ENCODE measurements around the gene NDUFAF4.

The NDUFAF4 gene

DNA sequence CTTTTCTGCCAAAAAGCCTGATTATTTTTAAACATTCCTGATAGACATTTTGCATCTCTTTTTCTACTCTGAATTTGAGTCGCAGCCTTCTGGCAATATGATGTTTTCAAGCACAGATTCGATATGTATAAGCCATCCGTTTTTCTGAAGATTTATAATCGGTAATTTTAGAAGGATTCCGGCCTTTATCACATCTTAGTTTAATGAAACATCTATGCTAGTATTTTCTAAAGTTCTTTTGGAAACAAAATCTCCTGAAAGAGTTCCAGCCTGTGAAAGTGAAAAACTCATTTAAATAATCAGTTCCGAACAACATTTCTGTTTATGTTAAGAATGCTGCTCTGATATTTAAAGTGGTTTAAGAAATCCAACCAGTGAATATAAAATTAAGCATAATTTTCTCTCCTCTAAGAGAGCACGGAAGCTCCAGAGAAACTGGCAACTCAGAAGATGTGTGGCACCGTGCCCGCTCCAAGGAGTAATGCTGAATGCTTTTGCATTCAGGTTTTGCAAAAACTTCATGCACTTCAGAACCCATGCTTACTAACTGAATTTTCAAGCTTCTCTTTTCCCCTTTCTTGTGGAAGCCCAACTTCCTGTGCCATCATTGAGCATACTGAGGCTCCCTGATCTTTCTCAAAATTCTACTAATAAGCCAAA lies 20.7 kb downstream of the NDUFAF4 start:
- no peak for TF ChIP-seq EZH2phosphoT487 (IDR thresholded peaks at IDR 0.05; ENCODE audit: low read depth)
- TF ChIP-seq CTCF (IDR thresholded peaks at IDR 0.05; ENCODE audit: low read depth, low read length) = no peak
- H3K27ac ChIP-seq (ENCODE audit: low read length) = no peak overlapping the region
- no peaks in the 10 kb centered on the region for H3K4me1 ChIP-seq (ENCODE audit: low read length)
- no peaks in the 10 kb centered on the region for H3K36me3 ChIP-seq (replicated peaks; ENCODE audit: low read depth, low read length)
- H2AFZ ChIP-seq (ENCODE audit: low read depth, low read length) = no peak overlapping the region
- H3K27me3 ChIP-seq (ENCODE audit: low read depth, low read length) = no peaks in the 10 kb centered on the region
- H4K20me1 ChIP-seq (ENCODE audit: insufficient read depth, low read length) = no peaks in the 10 kb centered on the region
- no peak overlapping the region for H3K4me2 ChIP-seq (ENCODE audit: low read length)
- no peak overlapping the region for H3K9ac ChIP-seq (ENCODE audit: low read length)
- H3K9me3 ChIP-seq (ENCODE audit: insufficient read depth, low read length) = no peaks in the 10 kb centered on the region
- no peaks in the 10 kb centered on the region for H3K79me2 ChIP-seq (ENCODE audit: low read length)
- no peak overlapping the region for H3K4me3 ChIP-seq (ENCODE audit: low read length)

DNA sequence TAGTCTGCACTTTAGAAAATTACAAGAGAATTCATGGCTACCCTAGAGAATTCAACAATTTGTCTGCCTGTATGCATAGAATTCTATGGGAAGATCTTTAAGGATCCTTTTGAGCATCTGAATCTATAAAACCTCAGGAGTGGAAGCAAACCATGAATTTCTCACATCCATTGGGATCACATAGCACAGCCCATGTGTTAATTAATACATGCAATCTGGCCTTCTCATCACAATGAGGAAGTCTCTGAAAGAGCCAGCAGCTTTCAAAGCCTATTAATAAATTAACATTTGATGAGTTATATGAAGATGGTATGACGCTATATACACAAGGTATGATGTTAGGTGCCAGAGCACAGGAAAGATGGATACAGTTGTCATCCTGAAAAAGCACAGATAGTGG lies 24.7 kb downstream of the NDUFAF4 start:
- H3K27me3 ChIP-seq (ENCODE audit: low read depth, low read length) = no peaks in the 10 kb centered on the region
- H4K20me1 ChIP-seq (ENCODE audit: insufficient read depth, low read length) = no peaks in the 10 kb centered on the region
- no peak overlapping the region for H3K27ac ChIP-seq (ENCODE audit: low read length)
- no peaks in the 10 kb centered on the region for H3K4me1 ChIP-seq (ENCODE audit: low read length)
- H3K9me3 ChIP-seq (ENCODE audit: insufficient read depth, low read length) = no peaks in the 10 kb centered on the region
- TF ChIP-seq EZH2phosphoT487 (IDR thresholded peaks at IDR 0.05; ENCODE audit: low read depth) = no peak
- TF ChIP-seq CTCF (IDR thresholded peaks at IDR 0.05; ENCODE audit: low read depth, low read length) = no peak
- no peaks in the 10 kb centered on the region for H3K79me2 ChIP-seq (ENCODE audit: low read length)
- H3K36me3 ChIP-seq (replicated peaks; ENCODE audit: low read depth, low read length) = no peaks in the 10 kb centered on the region
- no peak overlapping the region for H3K9ac ChIP-seq (ENCODE audit: low read length)
- no peak overlapping the region for H2AFZ ChIP-seq (ENCODE audit: low read depth, low read length)
- no peak overlapping the region for H3K4me3 ChIP-seq (ENCODE audit: low read length)
- no peak overlapping the region for H3K4me2 ChIP-seq (ENCODE audit: low read length)

- no peaks in the 10 kb centered on the region for H3K27me3 ChIP-seq (ENCODE audit: low read depth, low read length)
- no peaks in the 10 kb centered on the region for H3K9me3 ChIP-seq (ENCODE audit: insufficient read depth, low read length)
- TF ChIP-seq CTCF (IDR thresholded peaks at IDR 0.05; ENCODE audit: low read depth, low read length) (no peak), EZH2phosphoT487 (IDR thresholded peaks at IDR 0.05; ENCODE audit: low read depth) (no peak)
- no peak overlapping the region for H3K9ac ChIP-seq (ENCODE audit: low read length)
- H3K4me1 ChIP-seq (ENCODE audit: low read length) = no peaks in the 10 kb centered on the region; the same call in 1 of the 2 replicates
- H3K27ac ChIP-seq (ENCODE audit: low read length) = no peak overlapping the region
- H3K4me3 ChIP-seq (ENCODE audit: low read length) = no peak overlapping the region
- no peaks in the 10 kb centered on the region for H3K36me3 ChIP-seq (replicated peaks; ENCODE audit: low read depth, low read length)
- H3K4me2 ChIP-seq (ENCODE audit: low read length) = no peak overlapping the region
- no peaks in the 10 kb centered on the region for H3K79me2 ChIP-seq (ENCODE audit: low read length)
- no peak overlapping the region for H2AFZ ChIP-seq (ENCODE audit: low read depth, low read length)
- H4K20me1 ChIP-seq (ENCODE audit: insufficient read depth, low read length) = no peaks in the 10 kb centered on the region
Observed at GRCh38 chr6:96865055-96865405, 32.7 kb downstream of the NDUFAF4 start.

DNA sequence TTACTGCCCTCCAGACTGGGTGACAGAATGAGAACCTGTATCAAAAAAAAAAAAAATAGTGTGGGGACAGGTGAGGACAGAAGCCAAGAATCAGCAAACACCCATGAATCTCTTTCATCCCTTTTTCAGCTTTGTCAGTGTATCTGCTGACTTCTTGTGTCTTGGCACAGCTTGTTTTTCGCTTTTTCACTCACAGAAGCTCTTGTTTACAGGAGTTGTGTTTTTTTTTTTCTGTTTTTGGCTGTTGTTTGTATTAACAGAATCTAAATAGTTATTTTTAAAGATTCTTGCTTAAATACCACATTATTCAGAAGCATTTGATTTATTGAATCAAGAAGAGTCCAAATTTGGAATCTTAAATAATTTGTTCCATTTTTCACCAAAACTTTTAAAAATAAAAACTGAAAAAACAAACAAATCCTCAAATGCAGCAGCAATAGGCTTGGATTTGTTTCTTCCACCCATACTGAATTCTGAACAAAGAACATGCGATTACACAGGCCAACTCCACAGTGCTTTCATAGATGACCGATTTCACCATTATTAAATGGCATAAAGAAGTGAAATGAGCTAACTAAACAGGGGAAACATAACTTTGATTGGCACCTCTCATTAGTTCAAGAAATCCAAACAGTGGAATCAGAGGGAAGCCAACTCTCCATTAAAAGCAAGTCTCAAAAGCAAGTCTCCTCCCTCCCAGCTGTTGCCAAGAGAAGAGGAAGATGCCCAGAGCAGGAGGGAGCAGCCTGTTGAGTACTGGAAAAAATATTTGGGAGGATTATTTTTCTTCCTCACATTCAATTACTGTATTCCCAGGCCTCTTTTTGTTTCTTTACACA lies 33.3 kb downstream of the NDUFAF4 start:
- Histone ChIP-seq H3K9me3 (ENCODE audit: insufficient read depth, low read length) (no peaks in the 10 kb centered on the region), H4K20me1 (ENCODE audit: insufficient read depth, low read length) (no peaks in the 10 kb centered on the region), H3K9ac (ENCODE audit: low read length) (no peak overlapping the region), H3K79me2 (ENCODE audit: low read length) (no peaks in the 10 kb centered on the region), H3K4me3 (ENCODE audit: low read length) (no peak overlapping the region), H3K4me1 (ENCODE audit: low read length) (no peaks in the 10 kb centered on the region; the same call in 1 of the 2 replicates), H3K4me2 (ENCODE audit: low read length) (no peak overlapping the region), H3K27ac (ENCODE audit: low read length) (no peak overlapping the region), H2AFZ (ENCODE audit: low read depth, low read length) (no peak overlapping the region), H3K27me3 (ENCODE audit: low read depth, low read length) (no peaks in the 10 kb centered on the region), H3K36me3 (replicated peaks; ENCODE audit: low read depth, low read length) (no peaks in the 10 kb centered on the region)
- TF ChIP-seq EZH2phosphoT487 (IDR thresholded peaks at IDR 0.05; ENCODE audit: low read depth) (no peak), CTCF (IDR thresholded peaks at IDR 0.05; ENCODE audit: low read depth, low read length) (no peak)
